Measurements from ENCODE around the gene NCKAP5.

- TF ChIP-seq, protein P1, sequence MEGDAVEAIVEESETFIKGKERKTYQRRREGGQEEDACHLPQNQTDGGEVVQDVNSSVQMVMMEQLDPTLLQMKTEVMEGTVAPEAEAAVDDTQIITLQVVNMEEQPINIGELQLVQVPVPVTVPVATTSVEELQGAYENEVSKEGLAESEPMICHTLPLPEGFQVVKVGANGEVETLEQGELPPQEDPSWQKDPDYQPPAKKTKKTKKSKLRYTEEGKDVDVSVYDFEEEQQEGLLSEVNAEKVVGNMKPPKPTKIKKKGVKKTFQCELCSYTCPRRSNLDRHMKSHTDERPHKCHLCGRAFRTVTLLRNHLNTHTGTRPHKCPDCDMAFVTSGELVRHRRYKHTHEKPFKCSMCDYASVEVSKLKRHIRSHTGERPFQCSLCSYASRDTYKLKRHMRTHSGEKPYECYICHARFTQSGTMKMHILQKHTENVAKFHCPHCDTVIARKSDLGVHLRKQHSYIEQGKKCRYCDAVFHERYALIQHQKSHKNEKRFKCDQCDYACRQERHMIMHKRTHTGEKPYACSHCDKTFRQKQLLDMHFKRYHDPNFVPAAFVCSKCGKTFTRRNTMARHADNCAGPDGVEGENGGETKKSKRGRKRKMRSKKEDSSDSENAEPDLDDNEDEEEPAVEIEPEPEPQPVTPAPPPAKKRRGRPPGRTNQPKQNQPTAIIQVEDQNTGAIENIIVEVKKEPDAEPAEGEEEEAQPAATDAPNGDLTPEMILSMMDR (IDR thresholded peaks at IDR 0.05; ENCODE audit: low read depth, low read length), result no peak
- no peak for TF ChIP-seq MYC (IDR thresholded peaks at IDR 0.05; ENCODE audit: low read depth, low read length)
- TF ChIP-seq, protein P2, sequence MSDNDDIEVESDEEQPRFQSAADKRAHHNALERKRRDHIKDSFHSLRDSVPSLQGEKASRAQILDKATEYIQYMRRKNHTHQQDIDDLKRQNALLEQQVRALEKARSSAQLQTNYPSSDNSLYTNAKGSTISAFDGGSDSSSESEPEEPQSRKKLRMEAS (IDR thresholded peaks at IDR 0.05; ENCODE audit: low read depth, low read length), result no peak
- no peak for TF ChIP-seq POLR2A (IDR thresholded peaks at IDR 0.05; ENCODE audit: extremely low read depth, insufficient read length)
Measured at GRCh38 chr2:132681766-132682165, 886.5 kb downstream of the NCKAP5 start.

Measured in NB4 (cell line).